ACHN (cell line): ENCODE measurements around the gene SLC4A4.
"Not testable (repeated sequence)": the region's sequence is repeated elsewhere in the genome, so short reads cannot be mapped to it uniquely, and the experiment has no call there.

Experiments
- DNase-seq: peaks from one replicate; pipeline ENCODE4 v3.0.0-alpha.2; 2015
- in situ Hi-C: cut with HindIII; loops from 2 replicates; pipeline ENCODE4 v1.10.0; 2017; ENCODE audit warnings: low sequenced_read_pairs, low pct_ligation_motif_present, low pct_unique_long_range_greater_than_20kb

Gene SLC4A4

GRCh38 chr4:71400810-71401209 is 62.0 kb downstream of the SLC4A4 start:
- in situ Hi-C loops, result no loop called here
- no peak for DNase-seq

GRCh38 chr4:71402616-71403015 is 63.8 kb downstream of the SLC4A4 start:
- no peak for DNase-seq
- in situ Hi-C loops, result no loop called here

GRCh38 chr4:71404049-71404448 is 65.2 kb downstream of the SLC4A4 start:
- no peak for DNase-seq
- in situ Hi-C loops, result no loop called here

- in situ Hi-C loops, result no loop called here
- no peak for DNase-seq
Measured at GRCh38 chr4:71405791-71406190, 67.0 kb downstream of the SLC4A4 start.

GRCh38 chr4:71406459-71406963 is 67.7 kb downstream of the SLC4A4 start:
- in situ Hi-C loops, result no loop called here
- DNase-seq, result no peak

- in situ Hi-C loops, DNase-seq: not testable (repeated sequence)
Measured at GRCh38 chr4:71408961-71409360, 70.1 kb downstream of the SLC4A4 start.

- DNase-seq, result no peak
Measured at GRCh38 chr4:71411981-71412380, 73.2 kb downstream of the SLC4A4 start.

GRCh38 chr4:71415491-71415890 is 76.7 kb downstream of the SLC4A4 start:
- in situ Hi-C loops, result no loop called here
- peak; percentile 38 for DNase-seq

More at GRCh38 chr4:71411981-71412380, 73.2 kb downstream of the SLC4A4 start:
- in situ Hi-C loops, result no loop called here

GRCh38 chr4:71417150-71417549 is 78.3 kb downstream of the SLC4A4 start:
- peak; percentile 7 for DNase-seq
- in situ Hi-C loops, result no loop called here

GRCh38 chr4:71426381-71427042 is 87.7 kb downstream of the SLC4A4 start:
- in situ Hi-C loops, result no loop called here
- DNase-seq, result no peak

- in situ Hi-C loops, result no loop called here
- DNase-seq, result no peak
Measured at GRCh38 chr4:71429106-71429505, 90.3 kb downstream of the SLC4A4 start.

- DNase-seq, result no peak
- in situ Hi-C loops, result no loop called here
Measured at GRCh38 chr4:71429962-71430361, 91.1 kb downstream of the SLC4A4 start.

GRCh38 chr4:71430609-71431008 is 91.8 kb downstream of the SLC4A4 start:
- DNase-seq, result no peak
- in situ Hi-C loops, result no loop called here

GRCh38 chr4:71440612-71441011 is 101.8 kb downstream of the SLC4A4 start:
- DNase-seq, result no peak
- in situ Hi-C loops, result no loop called here

- peak; percentile 34 for DNase-seq
- in situ Hi-C loops, result no loop called here
Measured at GRCh38 chr4:71441186-71442169, 102.7 kb downstream of the SLC4A4 start.

GRCh38 chr4:71442336-71442735 is 103.5 kb downstream of the SLC4A4 start:
- in situ Hi-C loops, result no loop called here
- DNase-seq, result no peak

- no peak for DNase-seq
- in situ Hi-C loops, result no loop called here
Measured at GRCh38 chr4:71444395-71444794, 105.6 kb downstream of the SLC4A4 start.

- in situ Hi-C loops, result no loop called here
- DNase-seq, result no peak
Measured at GRCh38 chr4:71445811-71446210, 107.0 kb downstream of the SLC4A4 start.

GRCh38 chr4:71446479-71447081 is 107.8 kb downstream of the SLC4A4 start:
- DNase-seq, result no peak
- in situ Hi-C loops, result no loop called here
